ENCODE measurements around the gene SNRNP70. TPM values are rescaled to one million over a fixed set of nuclear protein-coding genes. Genes with fewer than 3 reads are reported as not detected.

SNRNP70 gene
- total and polyA plus RNA-seq, 2 of the 13 experiments (the other 11 are each of a cell fraction or from before 2014, with no cell fraction given) = 150 to 210 TPM

GRCh38 chr19:49119411-49120324 is 34.4 kb downstream of the SNRNP70 start, which contains the start of gene PPFIA3 (continued):
- 0 out of 2 replicates have a peak, but pooled peaks have one; percentile 52 for TF ChIP-seq PRDM15 (CRISPR knock-in tag; IDR thresholded peaks at IDR 0.05)
- TF ChIP-seq POGZ (CRISPR knock-in tag; IDR thresholded peaks at IDR 0.05) = 0 out of 2 replicates have a peak, but pooled peaks have one; percentile 23
- TF ChIP-seq CENPT (CRISPR knock-in tag; IDR thresholded peaks at IDR 0.05; ENCODE audit: low read depth) = peak; percentile 68; the same call in 1 of the 2 replicates
- no peak for TF ChIP-seq ZNF646 (CRISPR knock-in tag; IDR thresholded peaks at IDR 0.05)
- TF ChIP-seq ZBTB10 (CRISPR knock-in tag; IDR thresholded peaks at IDR 0.05; ENCODE audit: borderline replicate concordance) = peak; percentile 54
- peak; percentile 62; the same call in 1 of the 2 replicates for TF ChIP-seq ZMAT3 (CRISPR knock-in tag; conservative IDR thresholded peaks at IDR 0.05)
- peak; percentile 95 for TF ChIP-seq HBP1 (CRISPR knock-in tag; IDR thresholded peaks at IDR 0.05; ENCODE audit: low read depth)
- TF ChIP-seq SKIL (CRISPR knock-in tag; IDR thresholded peaks at IDR 0.05; ENCODE audit: borderline replicate concordance) = peak; percentile 26; the same call in 1 of the 2 replicates
